ENCODE data around the gene ARID3B.

GRCh38 chr15:74517096-74517495 is 23.9 kb upstream of the ARID3B start:
- TF ChIP-seq POLR2AphosphoS5 (IDR thresholded peaks at IDR 0.05; ENCODE audit: low read depth, low read length) (no peak), TAF1 (IDR thresholded peaks at IDR 0.05; ENCODE audit: borderline replicate concordance, insufficient read depth, low read length) (no peak), SIN3A (IDR thresholded peaks at IDR 0.05; ENCODE audit: borderline replicate concordance, insufficient read depth, low read length) (no peak), FOXP2 (optimal IDR thresholded peaks at IDR 0.05; ENCODE audit: borderline replicate concordance, extremely low read depth, extremely low read length, insufficient read depth) (no peak)
- TF ChIP-seq, protein P1, sequence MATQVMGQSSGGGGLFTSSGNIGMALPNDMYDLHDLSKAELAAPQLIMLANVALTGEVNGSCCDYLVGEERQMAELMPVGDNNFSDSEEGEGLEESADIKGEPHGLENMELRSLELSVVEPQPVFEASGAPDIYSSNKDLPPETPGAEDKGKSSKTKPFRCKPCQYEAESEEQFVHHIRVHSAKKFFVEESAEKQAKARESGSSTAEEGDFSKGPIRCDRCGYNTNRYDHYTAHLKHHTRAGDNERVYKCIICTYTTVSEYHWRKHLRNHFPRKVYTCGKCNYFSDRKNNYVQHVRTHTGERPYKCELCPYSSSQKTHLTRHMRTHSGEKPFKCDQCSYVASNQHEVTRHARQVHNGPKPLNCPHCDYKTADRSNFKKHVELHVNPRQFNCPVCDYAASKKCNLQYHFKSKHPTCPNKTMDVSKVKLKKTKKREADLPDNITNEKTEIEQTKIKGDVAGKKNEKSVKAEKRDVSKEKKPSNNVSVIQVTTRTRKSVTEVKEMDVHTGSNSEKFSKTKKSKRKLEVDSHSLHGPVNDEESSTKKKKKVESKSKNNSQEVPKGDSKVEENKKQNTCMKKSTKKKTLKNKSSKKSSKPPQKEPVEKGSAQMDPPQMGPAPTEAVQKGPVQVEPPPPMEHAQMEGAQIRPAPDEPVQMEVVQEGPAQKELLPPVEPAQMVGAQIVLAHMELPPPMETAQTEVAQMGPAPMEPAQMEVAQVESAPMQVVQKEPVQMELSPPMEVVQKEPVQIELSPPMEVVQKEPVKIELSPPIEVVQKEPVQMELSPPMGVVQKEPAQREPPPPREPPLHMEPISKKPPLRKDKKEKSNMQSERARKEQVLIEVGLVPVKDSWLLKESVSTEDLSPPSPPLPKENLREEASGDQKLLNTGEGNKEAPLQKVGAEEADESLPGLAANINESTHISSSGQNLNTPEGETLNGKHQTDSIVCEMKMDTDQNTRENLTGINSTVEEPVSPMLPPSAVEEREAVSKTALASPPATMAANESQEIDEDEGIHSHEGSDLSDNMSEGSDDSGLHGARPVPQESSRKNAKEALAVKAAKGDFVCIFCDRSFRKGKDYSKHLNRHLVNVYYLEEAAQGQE (IDR thresholded peaks at IDR 0.05; ENCODE audit: insufficient read depth in 1 of 2, low read depth in 2 of 2, low read length in 2 of 2), result no peak
